Upper lobe of left lung (tissue), 4 donors: ENCODE data around the gene IFT172.

Experiments
- CTCF ChIP-seq, 6 experiments: fragments of 450-650 bp in 4 of 6; fragments of 200-600 bp in 2 of 6; sonication (generic) in 2 of 6; IDR thresholded peaks; one replicate each; pipeline ENCODE4 v1.5.1; 2016 to 2019; ENCODE audit warnings: antibody characterized with exemption in 6 of 6
- POLR2A ChIP-seq, 4 donors: fragments of 450-650 bp; IDR thresholded peaks; one replicate each; pipeline ENCODE4 v1.5.1; 2016 to 2017; ENCODE audit warnings: antibody characterized with exemption in 4 of 4, mild to moderate bottlenecking in 2 of 4

GRCh38 chr2:27537287-27537686 lies 47.7 kb upstream of the IFT172 start:
- TF ChIP-seq CTCF (IDR thresholded peaks at IDR 0.05) = no peak
- no peak for TF ChIP-seq POLR2A (IDR thresholded peaks at IDR 0.05)
